HG03175 (cell line): Measurements from ENCODE around the gene KCNE3.

Source experiments
- ATAC-seq: cut with Tn5 transposase; IDR thresholded peaks from one replicate; pipeline ENCODE4 v1.9.1; 2021; ENCODE audit warnings: mild to moderate bottlenecking, moderate library complexity; ENCODE audit not compliant: unreplicated experiment

KCNE3 gene

GRCh38 chr11:74471668-74472429 lies 4.5 kb upstream of the KCNE3 start:
- ATAC-seq = no peak

GRCh38 chr11:74471037-74471436 lies 3.7 kb upstream of the KCNE3 start:
- ATAC-seq = no peak

- ATAC-seq = no peak
These were observed 3.2 kb upstream of the KCNE3 start for GRCh38 chr11:74470526-74470925.

GRCh38 chr11:74468936-74469335 lies 1.6 kb upstream of the KCNE3 start:
- no peak for ATAC-seq

- no peak for ATAC-seq
These were observed 1.2 kb upstream of the KCNE3 start for GRCh38 chr11:74468521-74468920.

GRCh38 chr11:74468058-74468457 lies 709 bp upstream of the KCNE3 start:
- no peak for ATAC-seq

- no peak for ATAC-seq
These were observed 2.0 kb downstream of the KCNE3 start for GRCh38 chr11:74465291-74465708.

GRCh38 chr11:74464746-74465145 lies 2.6 kb downstream of the KCNE3 start:
- no peak for ATAC-seq

- ATAC-seq = no peak
These were observed 4.1 kb downstream of the KCNE3 start for GRCh38 chr11:74463216-74463615.

GRCh38 chr11:74462631-74463030 lies 4.7 kb downstream of the KCNE3 start:
- ATAC-seq = no peak

GRCh38 chr11:74462009-74462408 lies 5.3 kb downstream of the KCNE3 start:
- no peak for ATAC-seq

- ATAC-seq = no peak
These were observed 6.7 kb downstream of the KCNE3 start for GRCh38 chr11:74460481-74461154.

- no peak for ATAC-seq
These were observed 7.3 kb downstream of the KCNE3 start for GRCh38 chr11:74460065-74460464.

- no peak for ATAC-seq
These were observed 7.8 kb downstream of the KCNE3 start for GRCh38 chr11:74459584-74459983.

GRCh38 chr11:74457356-74457755 lies 10.0 kb downstream of the KCNE3 start:
- no peak for ATAC-seq

GRCh38 chr11:74453373-74453975 lies 13.9 kb downstream of the KCNE3 start:
- ATAC-seq = no peak

GRCh38 chr11:74452366-74452765 lies 15.0 kb downstream of the KCNE3 start:
- ATAC-seq = no peak

GRCh38 chr11:74450318-74450717 lies 17.0 kb downstream of the KCNE3 start:
- no peak for ATAC-seq

- ATAC-seq = peak; percentile 83
These were observed 17.9 kb downstream of the KCNE3 start for GRCh38 chr11:74449369-74449931.

GRCh38 chr11:74447720-74448119 lies 19.6 kb downstream of the KCNE3 start:
- ATAC-seq = no peak

- no peak for ATAC-seq
These were observed 20.8 kb downstream of the KCNE3 start for GRCh38 chr11:74446532-74446938.
